ENCODE data around the gene TRIM52. TPM values are rescaled to one million over a fixed set of nuclear protein-coding genes. Genes with fewer than 3 reads are reported as not detected.

Gene TRIM52
- total and polyA plus RNA-seq, 2 of the 13 experiments (the other 11 are each of a cell fraction or from before 2014, with no cell fraction given), result 7.2 to 11.6 TPM

GRCh38 chr5:181205761-181206649 is 54.9 kb downstream of the TRIM52 start (continued):
- TF ChIP-seq ZNF615 (CRISPR knock-in tag; IDR thresholded peaks at IDR 0.05; ENCODE audit: borderline replicate concordance) (no peak), ZNF264 (CRISPR knock-in tag; IDR thresholded peaks at IDR 0.05) (no peak), ZNF230 (CRISPR knock-in tag; IDR thresholded peaks at IDR 0.05) (peak; percentile 38; the same call in 1 of the 2 replicates), ZNF569 (CRISPR knock-in tag; IDR thresholded peaks at IDR 0.05; ENCODE audit: borderline replicate concordance) (no peak), NCOA1 (CRISPR knock-in tag; IDR thresholded peaks at IDR 0.05) (no peak), ZFP82 (CRISPR knock-in tag; IDR thresholded peaks at IDR 0.05; ENCODE audit: borderline replicate concordance) (no peak), ZMAT3 (CRISPR knock-in tag; conservative IDR thresholded peaks at IDR 0.05) (no peak), KDM5A (IDR thresholded peaks at IDR 0.05; ENCODE audit: borderline replicate concordance, low read length) (no peak), ZNF770 (CRISPR knock-in tag; IDR thresholded peaks at IDR 0.05) (no peak), SNAPC5 (CRISPR knock-in tag; IDR thresholded peaks at IDR 0.05; ENCODE audit: borderline replicate concordance) (no peak), PTBP1 (IDR thresholded peaks at IDR 0.05; ENCODE audit: low read depth, low read length, poor library complexity, severe bottlenecking) (no peak), PHF5A (CRISPR knock-in tag; IDR thresholded peaks at IDR 0.05; ENCODE audit: low read depth, unreplicated experiment) (no peak), CERS6 (CRISPR knock-in tag; IDR thresholded peaks at IDR 0.05) (no peak), SRSF1 (optimal IDR thresholded peaks at IDR 0.05; ENCODE audit: low read depth, low read length) (no peak), ZNF556 (CRISPR knock-in tag; IDR thresholded peaks at IDR 0.05; ENCODE audit: borderline replicate concordance) (0 out of 2 replicates have a peak, but pooled peaks have one; percentile 8), ZNF510 (CRISPR knock-in tag; IDR thresholded peaks at IDR 0.05; ENCODE audit: low read depth) (no peak), SP4 (CRISPR knock-in tag; IDR thresholded peaks at IDR 0.05) (no peak), ZBTB34 (CRISPR knock-in tag; IDR thresholded peaks at IDR 0.05) (no peak), ZFX (CRISPR knock-in tag; IDR thresholded peaks at IDR 0.05; ENCODE audit: low read depth) (peak; percentile 35; the same call in 1 of the 2 replicates), PRDM4 (CRISPR knock-in tag; IDR thresholded peaks at IDR 0.05; ENCODE audit: borderline replicate concordance) (no peak), ZBTB3 (CRISPR knock-in tag; IDR thresholded peaks at IDR 0.05; ENCODE audit: borderline replicate concordance, low read depth) (no peak)

Measured in HepG2 (cell line).